SK-N-MC (cell line): ENCODE data around the gene ETFBKMT.

Source experiments
- DNase-seq: peaks from one replicate; pipeline ENCODE4 v3.0.0-alpha.2; 2011; ENCODE audit warnings: low read depth, low spot score
- H3K27ac ChIP-seq: fragments of 200-600 bp; sonication (generic); 2 replicates; pipeline ENCODE4 v1.5.1; 2016; ENCODE audit warnings: mixed run types
- H3K36me3 ChIP-seq: fragments of 200-600 bp; sonication (generic); 2 replicates; pipeline ENCODE4 v1.6.1; 2017; ENCODE audit warnings: antibody characterized with exemption, low read length, mixed read lengths; ENCODE audit not compliant: insufficient read depth
- H3K4me3 ChIP-seq: fragments of 200-600 bp; sonication (generic); 2 replicates; pipeline ENCODE4 v1.5.1; 2016
- H3K9ac ChIP-seq: fragments of 200-600 bp; sonication (generic); 2 replicates; pipeline ENCODE4 v1.8.0; 2017; ENCODE audit warnings: mixed run types, mixed read lengths; ENCODE audit not compliant: insufficient read length
- H3K9me3 ChIP-seq: fragments of 200-600 bp; sonication (generic); 2 replicates; pipeline ENCODE4 v1.6.1; 2017; ENCODE audit warnings: low read depth, mild to moderate bottlenecking, antibody characterized with exemption, low read length, moderate library complexity, mixed read lengths
- EZH2 ChIP-seq: fragments of 200-600 bp; sonication (generic); IDR thresholded peaks from one replicate; pipeline ENCODE4 v1.6.1; 2017; ENCODE audit warnings: antibody characterized with exemption
- FOXP2 ChIP-seq: optimal IDR thresholded peaks from 2 replicates; pipeline ENCODE3; 2011; ENCODE audit warnings: mild to moderate bottlenecking, moderate library complexity; ENCODE audit not compliant: insufficient read depth; ENCODE audit errors: extremely low read length, control extremely low read depth
- POLR2AphosphoS5 ChIP-seq: IDR thresholded peaks from 2 replicates; pipeline ENCODE4 v1.6.1; 2012; ENCODE audit warnings: mild to moderate bottlenecking, low read depth, low read length, borderline replicate concordance

ETFBKMT gene

DNA sequence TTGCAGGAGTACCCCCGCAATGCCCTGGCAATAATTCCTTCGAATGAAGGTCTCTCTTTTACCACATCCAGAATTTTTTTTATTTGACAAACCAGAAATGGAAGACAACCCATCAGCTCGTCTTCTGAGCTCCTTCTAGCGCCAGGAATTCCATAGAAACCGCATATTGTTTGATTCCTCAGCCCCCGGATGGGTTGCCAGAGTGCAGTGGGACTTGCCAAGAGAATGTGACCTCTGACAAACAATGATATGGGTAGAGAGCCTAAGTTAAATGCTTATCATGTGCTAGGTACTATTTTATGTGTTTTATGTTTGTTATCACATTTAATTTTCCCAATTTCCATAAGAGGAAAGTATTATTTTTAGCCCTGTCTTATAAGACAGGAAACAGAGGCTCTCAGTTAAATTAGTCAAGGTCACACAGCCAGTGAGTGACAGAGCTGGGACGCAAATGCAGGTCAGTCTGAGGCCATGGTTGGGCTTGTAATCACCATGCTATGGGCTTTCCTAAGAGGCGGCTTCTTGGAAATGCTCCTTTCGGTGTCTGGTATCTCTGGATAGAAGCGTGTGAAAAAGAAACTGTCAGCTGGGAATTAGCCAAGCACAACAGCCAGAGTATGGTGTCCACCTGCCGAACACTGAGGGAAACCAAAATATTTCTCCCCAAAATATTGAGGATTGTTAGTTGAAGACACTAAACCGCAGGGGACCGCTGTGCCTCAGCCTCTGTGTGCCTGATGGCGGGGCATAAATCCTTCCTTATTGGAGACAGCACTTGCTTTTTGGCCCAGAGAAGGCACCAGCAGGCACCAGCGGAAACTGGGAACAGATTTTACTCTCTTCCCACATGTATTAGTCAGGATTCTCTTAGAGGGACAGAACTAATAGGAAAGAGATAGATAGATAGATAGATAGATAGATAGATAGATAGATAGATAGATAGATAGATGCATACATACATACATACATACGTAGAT is 29.4 kb upstream of the ETFBKMT start:
- TF ChIP-seq FOXP2 (no peak), EZH2 (no peak), POLR2AphosphoS5 (no peak)
- H3K9me3 ChIP-seq = no peaks in the 10 kb centered on the region
- H3K9ac ChIP-seq = no peak overlapping the region
- no peaks in the 10 kb centered on the region for H3K36me3 ChIP-seq
- H3K4me3 ChIP-seq = no peak overlapping the region
- no peak for DNase-seq
- H3K27ac ChIP-seq = no peak overlapping the region

DNA sequence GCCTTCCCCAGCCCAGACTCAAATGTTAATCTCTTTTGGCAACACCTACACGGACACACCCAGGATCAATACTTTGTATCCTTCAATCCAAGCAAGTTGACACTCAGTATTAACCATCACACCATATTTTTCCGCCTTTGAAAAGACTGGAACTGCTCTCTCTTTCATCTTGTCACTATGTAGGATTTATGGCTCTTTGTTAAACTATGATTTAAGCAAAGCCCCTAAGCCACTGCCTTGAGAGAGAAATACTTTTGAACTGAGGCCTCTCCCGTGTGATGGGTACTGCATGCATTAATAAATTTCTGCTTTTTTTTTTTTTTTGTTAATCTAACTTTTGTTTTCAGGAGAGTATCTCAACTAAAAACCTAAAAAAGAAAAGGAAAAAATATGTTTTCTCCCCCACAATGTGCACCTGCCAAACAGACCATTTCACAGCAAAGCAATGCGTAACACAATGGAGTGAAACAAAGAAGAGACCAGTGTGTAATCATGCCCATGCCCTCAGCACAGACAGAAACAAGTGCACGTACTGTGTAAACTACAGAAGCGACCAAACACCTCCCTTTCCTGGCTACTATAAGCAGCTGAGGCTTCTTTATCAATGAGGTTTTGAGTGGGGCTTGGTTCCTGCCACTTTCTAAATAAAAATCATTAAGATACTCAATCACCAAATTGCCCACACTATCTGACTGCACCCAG is 28.3 kb upstream of the ETFBKMT start:
- Histone ChIP-seq H3K27ac (no peak overlapping the region), H3K9me3 (no peaks in the 10 kb centered on the region), H3K9ac (no peak overlapping the region), H3K36me3 (no peaks in the 10 kb centered on the region), H3K4me3 (no peak overlapping the region)
- DNase-seq = no peak
- no peak for TF ChIP-seq EZH2
- no peak for TF ChIP-seq POLR2AphosphoS5
- no peak for TF ChIP-seq FOXP2

DNA sequence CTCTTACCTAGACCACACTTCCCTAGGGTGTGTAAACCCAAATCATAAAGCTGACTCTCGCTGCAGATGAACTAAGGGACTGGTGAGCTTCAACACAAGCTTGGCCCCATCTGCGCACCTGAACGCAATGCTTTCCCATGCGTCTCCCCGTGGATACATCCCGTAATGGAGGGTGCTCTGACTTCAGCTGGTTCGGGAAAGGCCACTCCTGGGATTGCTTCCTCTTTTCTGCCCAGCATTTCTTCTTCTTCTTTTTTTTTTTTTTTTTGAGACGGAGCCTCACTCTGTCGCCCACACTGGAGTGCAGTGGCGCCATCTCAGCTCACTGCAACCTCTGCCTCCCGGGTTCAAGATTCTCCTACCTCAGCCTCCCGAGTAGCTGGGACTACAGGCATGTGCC is 27.7 kb upstream of the ETFBKMT start:
- Histone ChIP-seq H3K27ac (no peak overlapping the region), H3K4me3 (no peak overlapping the region), H3K9ac (no peak overlapping the region), H3K9me3 (no peaks in the 10 kb centered on the region), H3K36me3 (no peaks in the 10 kb centered on the region)
- no peak for DNase-seq
- TF ChIP-seq POLR2AphosphoS5 (no peak), FOXP2 (no peak), EZH2 (no peak)

DNA sequence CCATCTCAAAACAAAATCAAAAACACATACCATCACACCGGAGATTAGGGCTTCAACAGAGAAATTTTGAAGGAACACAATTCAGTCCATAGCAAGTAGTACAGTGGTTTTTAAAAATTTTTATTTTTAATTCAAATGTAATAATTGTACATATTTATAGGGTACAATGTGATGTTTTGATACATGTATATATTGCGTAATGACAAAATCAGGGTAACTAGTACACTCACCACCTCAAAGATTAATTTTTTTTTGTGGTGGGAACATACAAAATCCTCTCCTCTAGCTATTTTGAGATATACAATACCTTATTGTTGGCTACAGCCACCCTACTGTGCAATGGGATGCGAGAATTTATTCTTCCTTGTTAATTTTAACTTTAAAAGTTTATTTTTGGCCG is 26.0 kb upstream of the ETFBKMT start:
- TF ChIP-seq EZH2 (no peak), FOXP2 (no peak), POLR2AphosphoS5 (no peak)
- Histone ChIP-seq H3K9me3 (no peaks in the 10 kb centered on the region), H3K9ac (no peak overlapping the region), H3K36me3 (no peaks in the 10 kb centered on the region), H3K27ac (no peak overlapping the region), H3K4me3 (no peak overlapping the region)
- no peak for DNase-seq

DNA sequence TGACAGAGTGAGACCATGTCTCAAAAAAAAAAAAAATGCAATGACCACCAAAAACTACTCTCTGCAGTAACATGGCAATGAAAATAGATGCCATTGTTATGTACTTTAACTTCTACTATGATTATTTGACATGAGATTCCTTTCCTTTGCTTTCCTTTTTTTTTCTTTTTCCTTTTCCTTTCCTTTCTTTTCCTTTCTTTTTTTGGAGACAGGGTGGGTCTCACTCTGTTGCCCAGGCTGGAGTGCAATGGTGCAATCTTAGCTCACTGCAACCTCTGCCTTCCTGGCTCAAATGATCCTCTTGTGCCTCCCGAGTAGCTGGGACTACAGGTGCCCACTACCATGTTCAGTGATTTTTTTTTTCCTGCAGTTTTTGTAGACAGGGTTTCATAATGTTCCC is 24.9 kb upstream of the ETFBKMT start:
- H3K9me3 ChIP-seq = no peaks in the 10 kb centered on the region

DNA sequence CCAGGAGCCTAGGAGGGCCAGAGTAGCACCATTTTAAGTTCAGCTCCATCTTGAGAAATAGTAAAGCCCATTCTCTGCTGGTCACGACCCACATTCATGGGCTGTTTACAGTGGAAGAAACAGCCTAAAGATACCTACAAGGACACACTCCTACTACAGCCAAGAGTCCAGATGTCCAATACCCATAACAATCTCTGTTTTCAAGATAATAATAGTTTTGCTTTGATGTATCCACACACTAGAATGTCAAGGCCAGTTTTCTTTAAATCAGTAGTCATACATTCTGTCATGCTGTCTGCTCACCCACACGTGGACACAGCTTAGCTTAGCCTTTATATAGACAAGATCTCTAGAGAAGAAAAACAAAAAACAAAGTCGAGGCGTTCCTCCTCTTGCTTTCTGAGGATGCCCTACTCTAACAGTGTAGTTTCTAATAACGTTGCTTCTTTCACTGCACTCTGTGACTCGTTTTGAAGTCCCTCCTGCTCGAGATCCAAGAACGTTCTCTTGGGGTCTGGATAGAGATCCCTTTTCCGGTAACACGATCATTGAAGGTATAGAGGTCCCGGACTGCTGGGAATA is 17.9 kb upstream of the ETFBKMT start:
- Histone ChIP-seq H3K4me3 (no peak overlapping the region), H3K27ac (no peak overlapping the region), H3K36me3 (no peaks in the 10 kb centered on the region), H3K9ac (no peak overlapping the region), H3K9me3 (no peaks in the 10 kb centered on the region)
- TF ChIP-seq FOXP2 (no peak), POLR2AphosphoS5 (no peak), EZH2 (no peak)
- no peak for DNase-seq

More for the DNA sequence above, 24.9 kb upstream of the ETFBKMT start:
- Histone ChIP-seq H3K9ac (no peak overlapping the region), H3K4me3 (no peak overlapping the region), H3K27ac (no peak overlapping the region), H3K36me3 (no peaks in the 10 kb centered on the region)
- no peak for DNase-seq
- TF ChIP-seq FOXP2 = no peak
- no peak for TF ChIP-seq POLR2AphosphoS5
- no peak for TF ChIP-seq EZH2

DNA sequence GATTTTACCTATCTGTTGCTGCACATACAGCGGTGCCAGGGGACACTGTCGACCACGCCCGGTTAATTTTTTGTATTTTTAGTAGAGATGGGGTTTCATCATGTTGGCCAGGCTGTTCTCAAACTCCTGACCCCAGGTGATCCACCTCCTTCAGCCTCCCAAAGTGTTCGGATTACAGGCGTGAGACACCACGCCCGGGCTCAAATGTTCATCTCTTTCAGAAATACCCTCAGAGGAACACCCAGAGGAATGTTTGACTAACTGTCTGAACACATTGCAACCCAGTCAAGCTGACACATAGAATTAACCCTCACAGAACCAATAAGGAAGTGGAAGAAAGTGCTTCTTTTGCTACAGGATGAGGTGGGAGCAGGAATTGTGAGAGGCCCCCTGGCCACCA is 15.0 kb upstream of the ETFBKMT start:
- Histone ChIP-seq H3K36me3 (no peaks in the 10 kb centered on the region), H3K27ac (no peak overlapping the region), H3K9me3 (no peaks in the 10 kb centered on the region), H3K4me3 (no peak overlapping the region), H3K9ac (no peak overlapping the region)
- DNase-seq = no peak
- TF ChIP-seq POLR2AphosphoS5 (no peak), EZH2 (no peak), FOXP2 (no peak)

DNA sequence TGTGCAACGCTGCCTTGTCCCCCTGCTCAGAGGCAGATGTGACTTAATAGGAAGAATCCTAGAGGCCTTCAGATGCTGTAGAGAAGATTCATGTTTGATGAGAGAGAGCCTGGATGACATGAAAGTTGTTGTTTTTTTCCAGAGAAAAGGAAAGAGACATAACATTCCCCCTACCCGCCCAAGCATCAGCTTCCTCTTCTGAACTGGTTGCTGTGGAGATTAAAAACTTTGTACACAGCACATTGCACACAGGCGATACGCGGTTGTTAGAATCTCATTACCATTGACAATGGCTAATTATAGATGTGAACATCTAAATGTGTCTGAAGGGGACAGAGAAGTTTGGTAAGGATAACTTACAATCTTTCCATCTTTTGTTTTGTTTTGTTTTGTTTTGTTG is 13.6 kb upstream of the ETFBKMT start:
- H3K27ac ChIP-seq = no peak overlapping the region
- TF ChIP-seq POLR2AphosphoS5 (no peak), EZH2 (no peak), FOXP2 (no peak)
- H3K4me3 ChIP-seq = no peak overlapping the region
- DNase-seq = no peak
- H3K9me3 ChIP-seq = no peaks in the 10 kb centered on the region
- no peak overlapping the region for H3K9ac ChIP-seq
- no peaks in the 10 kb centered on the region for H3K36me3 ChIP-seq

DNA sequence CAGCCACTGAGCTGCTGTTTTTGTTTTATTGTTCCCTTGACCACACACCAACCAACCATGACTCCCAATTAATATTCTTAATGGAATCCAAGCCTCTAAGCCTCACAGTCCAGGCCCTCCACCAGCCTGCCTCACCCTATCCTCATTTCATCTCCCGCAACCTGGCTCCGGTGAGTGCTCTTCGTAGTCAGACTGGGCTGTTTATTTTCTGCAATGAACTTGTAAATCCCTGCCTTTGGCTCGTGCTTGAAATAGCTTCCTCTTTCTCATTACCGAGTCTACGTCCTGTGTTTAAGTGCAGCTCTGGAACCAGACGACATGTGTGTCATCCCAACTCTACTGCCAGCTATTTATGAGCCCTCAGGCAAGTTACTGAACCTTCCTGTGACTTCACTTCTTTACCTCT is 12.4 kb upstream of the ETFBKMT start:
- no peaks in the 10 kb centered on the region for H3K9me3 ChIP-seq
- TF ChIP-seq POLR2AphosphoS5 = no peak
- no peak for TF ChIP-seq EZH2
- no peak for TF ChIP-seq FOXP2
- H3K36me3 ChIP-seq = no peaks in the 10 kb centered on the region
- H3K4me3 ChIP-seq = no peak overlapping the region
- no peak for DNase-seq
- no peak overlapping the region for H3K27ac ChIP-seq
- no peak overlapping the region for H3K9ac ChIP-seq
